Loucy (cell line): Measurements from ENCODE around the gene SERP1.

Source experiments
- H2AFZ ChIP-seq: fragments of 200-600 bp; sonication (generic); 2 replicates; pipeline ENCODE4 v1.6.0; 2016; ENCODE audit warnings: antibody characterized with exemption, mild to moderate bottlenecking, low read length, moderate library complexity
- H3F3A ChIP-seq: fragments of 200-600 bp; 2 replicates; pipeline ENCODE4 v1.6.0; 2016; ENCODE audit warnings: antibody characterized with exemption, low read depth, mild to moderate bottlenecking
- H3K27me3 ChIP-seq: fragments of 200-600 bp; sonication (generic); 2 replicates; pipeline ENCODE4 v1.6.1; 2014; ENCODE audit warnings: low read length, mild to moderate bottlenecking; ENCODE audit not compliant: insufficient read depth, poor library complexity, severe bottlenecking
- H3K36me3 ChIP-seq: fragments of 200-600 bp; sonication (generic); 2 replicates; pipeline ENCODE4 v1.6.1; 2016; ENCODE audit warnings: low read length; ENCODE audit not compliant: insufficient read depth
- H3K4me1 ChIP-seq: fragments of 200-600 bp; sonication (generic); 2 replicates; pipeline ENCODE4 v1.5.1; 2014; ENCODE audit warnings: low read length, mild to moderate bottlenecking; ENCODE audit not compliant: insufficient read depth, poor library complexity, severe bottlenecking
- H3K4me2 ChIP-seq: fragments of 200-600 bp; sonication (generic); 2 replicates; pipeline ENCODE4 v1.6.0; 2014; ENCODE audit warnings: antibody characterized with exemption, low read length, low read depth, mild to moderate bottlenecking; ENCODE audit not compliant: poor library complexity, severe bottlenecking
- H3K4me3 ChIP-seq: fragments of 200-600 bp; sonication (generic); 2 replicates; pipeline ENCODE4 v1.5.1; 2014; ENCODE audit warnings: low read length, mild to moderate bottlenecking, mixed read lengths; ENCODE audit not compliant: poor library complexity, severe bottlenecking
- H3K79me2 ChIP-seq: fragments of 200-600 bp; sonication (generic); 2 replicates; pipeline ENCODE4 v1.6.1; 2014; ENCODE audit warnings: low read length; ENCODE audit not compliant: insufficient read depth
- H3K9ac ChIP-seq: fragments of 200-600 bp; sonication (generic); 2 replicates; pipeline ENCODE4 v1.6.0; 2014; ENCODE audit warnings: mild to moderate bottlenecking, low read depth, low read length, moderate library complexity; ENCODE audit not compliant: poor library complexity, severe bottlenecking
- H3K9me2 ChIP-seq: fragments of 200-600 bp; sonication (generic); replicated peaks from 2 replicates; pipeline ENCODE4 v1.6.1; 2016; ENCODE audit warnings: low read depth, low read length, mixed read lengths
- H3K9me3 ChIP-seq: fragments of 200-600 bp; sonication (generic); 2 replicates; pipeline ENCODE4 v1.6.1; 2014; ENCODE audit warnings: mild to moderate bottlenecking, antibody characterized with exemption, low read length, low read depth; ENCODE audit not compliant: insufficient read depth
- H4K20me1 ChIP-seq: fragments of 200-600 bp; sonication (generic); 2 replicates; pipeline ENCODE4 v1.6.0; 2014; ENCODE audit warnings: antibody characterized with exemption, low read length, mild to moderate bottlenecking; ENCODE audit not compliant: insufficient read depth, poor library complexity, severe bottlenecking
- CTCF ChIP-seq: fragments of 200-600 bp; sonication (generic); conservative IDR thresholded peaks from 2 replicates; pipeline ENCODE4 v1.5.1; 2014; ENCODE audit warnings: mild to moderate bottlenecking, antibody characterized with exemption, low read length
- EZH2phosphoT487 ChIP-seq: fragments of 200-600 bp; IDR thresholded peaks from 2 replicates; pipeline ENCODE4 v1.6.1; 2018; ENCODE audit warnings: antibody characterized with exemption, mild to moderate bottlenecking, moderate library complexity, borderline replicate concordance

The SERP1 gene

DNA sequence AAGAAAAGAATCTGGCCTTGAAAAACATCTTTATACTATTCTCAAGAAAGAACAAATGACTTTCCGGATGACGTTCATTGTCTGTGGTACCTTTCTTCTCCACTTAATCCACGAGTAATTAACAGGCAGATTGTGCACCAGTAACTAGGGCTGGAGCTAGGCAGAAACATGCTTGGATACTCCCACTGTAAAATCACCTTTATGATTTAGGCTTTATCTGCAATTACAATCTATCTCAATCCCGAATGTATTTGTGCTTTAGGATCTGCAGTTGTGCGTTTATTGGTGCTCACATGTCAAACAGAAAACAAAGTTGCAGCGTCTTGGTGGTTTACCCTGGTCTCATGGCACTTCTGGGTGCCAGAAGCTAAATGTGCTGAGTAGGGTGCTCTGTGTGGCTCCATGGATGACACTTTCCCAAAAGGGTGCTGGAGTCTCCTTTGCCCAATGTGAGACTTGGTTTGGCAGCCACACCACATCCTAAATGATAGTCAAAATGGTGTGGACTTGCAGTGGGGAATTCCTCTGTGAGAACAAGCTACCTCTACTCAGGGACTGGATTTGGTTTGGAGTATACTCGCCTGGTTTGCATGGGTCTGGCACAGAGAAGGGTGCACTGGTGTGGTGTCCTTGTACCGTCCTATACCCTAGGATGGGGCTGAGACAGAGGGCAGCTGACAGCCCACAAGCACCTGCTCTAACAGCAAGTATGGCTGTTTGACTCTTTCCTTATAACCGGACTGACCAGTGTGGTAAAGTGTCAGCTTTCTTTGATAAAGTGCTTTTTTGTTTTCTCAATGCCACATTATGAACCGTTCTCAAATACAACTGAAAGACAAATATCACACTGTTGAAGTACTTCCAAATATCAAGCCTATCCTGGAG, 7.7 kb downstream of the SERP1 start:
- no peaks in the 10 kb centered on the region for H3K36me3 ChIP-seq
- H3F3A ChIP-seq, result no peaks in the 10 kb centered on the region
- H3K27me3 ChIP-seq, result no peaks in the 10 kb centered on the region
- H3K4me3 ChIP-seq, result no peak overlapping the region
- no peaks in the 10 kb centered on the region for H3K9me3 ChIP-seq
- H3K9ac ChIP-seq, result no peak overlapping the region
- H3K79me2 ChIP-seq, result peaks cover 29% of the 10 kb centered on the region
- no peak overlapping the region for H2AFZ ChIP-seq
- TF ChIP-seq EZH2phosphoT487 (no peak), CTCF (no peak)
- H3K9me2 ChIP-seq, result no peaks in the 10 kb centered on the region
- H4K20me1 ChIP-seq, result peaks cover 27% of the 10 kb centered on the region
- H3K4me2 ChIP-seq, result no peak overlapping the region
- H3K4me1 ChIP-seq, result peaks cover 26% of the 10 kb centered on the region

DNA sequence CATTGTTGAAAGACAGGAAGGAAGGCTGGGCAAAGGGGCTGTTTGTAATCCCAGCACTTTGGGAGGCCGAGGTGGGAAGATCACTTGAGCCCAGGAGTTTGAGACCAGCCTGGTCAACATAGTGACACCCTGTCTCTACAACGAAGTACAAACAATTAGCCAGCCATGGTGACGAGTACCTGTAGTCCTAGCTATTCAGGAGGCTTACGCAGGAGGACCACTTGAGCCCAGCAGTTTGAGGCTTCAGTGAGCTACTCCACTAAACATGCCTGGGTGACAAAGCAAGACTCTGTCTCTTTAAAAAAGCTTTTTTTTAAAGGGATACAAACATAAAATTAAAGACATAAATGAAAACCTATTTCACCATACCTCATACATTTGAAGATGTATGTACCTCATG, 11.1 kb downstream of the SERP1 start:
- no peak overlapping the region for H3K4me2 ChIP-seq
- H3K27me3 ChIP-seq, result no peaks in the 10 kb centered on the region
- no peaks in the 10 kb centered on the region for H3K36me3 ChIP-seq
- no peaks in the 10 kb centered on the region for H3F3A ChIP-seq
- no peaks in the 10 kb centered on the region for H4K20me1 ChIP-seq
- H3K4me3 ChIP-seq, result no peak overlapping the region
- no peaks in the 10 kb centered on the region for H3K9me3 ChIP-seq
- no peak overlapping the region for H2AFZ ChIP-seq
- no peaks in the 10 kb centered on the region for H3K79me2 ChIP-seq
- no peaks in the 10 kb centered on the region for H3K9me2 ChIP-seq
- no peaks in the 10 kb centered on the region for H3K4me1 ChIP-seq
- H3K9ac ChIP-seq, result no peak overlapping the region
- no peak for TF ChIP-seq EZH2phosphoT487

DNA sequence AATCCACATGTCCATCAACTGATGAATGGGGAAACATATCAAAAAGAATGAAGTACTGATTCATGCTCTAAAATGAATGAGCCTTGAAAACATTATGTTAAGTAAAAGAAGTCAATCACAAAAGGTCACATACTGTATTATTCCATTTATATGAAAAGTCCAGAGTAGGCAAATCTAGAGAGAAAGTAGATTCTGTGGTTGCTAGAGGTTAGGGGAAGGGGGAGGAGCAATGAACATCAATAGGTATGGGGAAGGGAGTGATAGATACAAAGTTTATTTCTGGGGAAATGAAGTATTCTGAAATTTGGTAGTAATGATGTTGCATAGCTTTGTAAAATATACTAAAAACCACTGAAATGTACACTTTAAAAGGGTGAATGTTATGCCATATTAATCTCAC, 14.5 kb downstream of the SERP1 start:
- Histone ChIP-seq H3F3A (no peaks in the 10 kb centered on the region), H3K79me2 (no peaks in the 10 kb centered on the region), H3K9ac (no peak overlapping the region), H3K9me3 (no peaks in the 10 kb centered on the region), H3K27me3 (no peaks in the 10 kb centered on the region), H2AFZ (no peak overlapping the region), H3K9me2 (no peaks in the 10 kb centered on the region), H3K4me2 (no peak overlapping the region), H3K36me3 (no peaks in the 10 kb centered on the region), H4K20me1 (no peaks in the 10 kb centered on the region), H3K4me1 (no peaks in the 10 kb centered on the region), H3K4me3 (no peak overlapping the region)
- TF ChIP-seq CTCF, result no peak

DNA sequence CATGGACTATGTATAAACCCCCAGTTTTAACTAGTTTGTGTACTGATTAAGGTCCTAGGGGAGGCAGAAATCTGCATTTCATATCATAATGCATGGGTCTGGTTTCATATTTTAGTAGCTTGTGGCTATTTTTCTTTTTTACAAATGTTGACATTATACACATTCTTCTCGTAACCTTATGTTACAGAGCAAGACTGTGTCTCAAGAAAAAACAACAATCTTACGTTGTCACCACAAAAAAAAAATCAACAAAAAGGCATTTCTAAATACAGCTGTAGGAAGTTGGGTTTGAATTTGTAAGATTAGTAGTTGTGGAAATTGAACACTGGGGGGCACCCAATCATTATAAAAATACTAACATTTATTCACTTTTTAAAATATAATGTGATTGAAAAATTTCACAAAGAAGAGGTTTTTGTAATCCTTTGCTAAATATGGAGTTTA, 17.9 kb downstream of the SERP1 start:
- no peaks in the 10 kb centered on the region for H3K9me2 ChIP-seq
- H3K9ac ChIP-seq, result no peak overlapping the region
- H3K4me2 ChIP-seq, result no peak overlapping the region
- H3K36me3 ChIP-seq, result no peaks in the 10 kb centered on the region
- no peaks in the 10 kb centered on the region for H4K20me1 ChIP-seq
- no peaks in the 10 kb centered on the region for H3K27me3 ChIP-seq
- H3F3A ChIP-seq, result no peaks in the 10 kb centered on the region
- no peak overlapping the region for H3K4me3 ChIP-seq
- no peaks in the 10 kb centered on the region for H3K79me2 ChIP-seq
- H3K9me3 ChIP-seq, result no peaks in the 10 kb centered on the region
- no peak for TF ChIP-seq EZH2phosphoT487
- peak; percentile 62 for TF ChIP-seq CTCF
- H3K4me1 ChIP-seq, result no peaks in the 10 kb centered on the region
- H2AFZ ChIP-seq, result peak overlapping the region; percentile 14
